Measurements from ENCODE around the gene PCDH1. TPM values are rescaled to one million over a fixed set of nuclear protein-coding genes. Genes with fewer than 3 reads are reported as not detected.

Gene PCDH1
- total and polyA plus RNA-seq, 2 of the 8 experiments (the other 6 are each of a cell fraction or from before 2014, with no cell fraction given) = 101 to 102 TPM

GRCh38 chr5:141816598-141817399 lies 61.4 kb downstream of the PCDH1 start:
- 16% methylated on average over 6 of the region's 11 CpGs; no CpG with 5 or more reads in 1 of the 2 experiments for WGBS, 2 experiments (ENCODE audit: extremely low coverage in 1 of 2, insufficient coverage in 1 of 2, insufficient read length in 1 of 2, insufficient replicate concordance in 2 of 2, low coverage in 1 of 2, low lambda C conversion rate in 2 of 2, missing lambda C conversion rate in 1 of 2)
- no peak overlapping the region for H3K23ac ChIP-seq (ENCODE audit: insufficient read length)
- peak overlapping the region; percentile 62 for H3K56ac ChIP-seq (replicated peaks; ENCODE audit: insufficient read length, low read depth, low read length)
- FAIRE-seq (peak; percentile 100), DNase-seq (ENCODE audit: low read depth in 1 of 2, low spot score in 2 of 2) (peak; percentile 74 to 95)
- peak overlapping the region; percentile 95 for H2BK12ac ChIP-seq (ENCODE audit: low read depth, low read length)
- H2BK120ac ChIP-seq (replicated peaks; ENCODE audit: low read depth, low read length) = peak overlapping the region; percentile 88
- no peaks in the 10 kb centered on the region for H3K79me1 ChIP-seq (ENCODE audit: low read depth, low read length)
- no peaks in the 10 kb centered on the region for H3K79me2 ChIP-seq (ENCODE audit: control insufficient read depth in 1 of 2, insufficient read depth in 2 of 2, low read length in 2 of 2)
- H4K8ac ChIP-seq (ENCODE audit: extremely low read depth, insufficient read depth, low read length) = peak overlapping the region; percentile 47; the same call in 1 of the 2 replicates
- H3K4me1 ChIP-seq (replicated peaks in 1 of 4; ENCODE audit: control insufficient read depth in 3 of 4, insufficient read depth in 4 of 4, low read length in 3 of 4) = peaks cover 35 to 49% (median 39%) of the 10 kb centered on the region in 4 experiments
- H4K20me1 ChIP-seq (replicated peaks in 1 of 2; ENCODE audit: control insufficient read depth in 1 of 2, insufficient read depth in 2 of 2, low read length in 2 of 2) = no peaks in the 10 kb centered on the region
- no peak overlapping the region for H2AFZ ChIP-seq (ENCODE audit: low read length)
- peak overlapping the region in 1 of 4 experiments; percentile 41; a peak in 2 of 8 replicates for H3K4me3 ChIP-seq (ENCODE audit: extremely low read depth in 1 of 4, insufficient read depth in 2 of 4, low read depth in 3 of 4, low read length in 4 of 4)
- H3K23me2 ChIP-seq (ENCODE audit: low read depth, low read length) = peaks cover 5% of the 10 kb centered on the region; the same call in 1 of the 2 replicates
- peak overlapping the region; percentile 54 to 61 for H3K4me2 ChIP-seq (ENCODE audit: insufficient read depth in 1 of 2, low read depth in 2 of 2, low read length in 2 of 2)
- H3K27ac ChIP-seq (ENCODE audit: low read depth, low read length) = peak overlapping the region; percentile 77; the same call in 1 of the 2 replicates
- H3K4ac ChIP-seq (replicated peaks; ENCODE audit: insufficient read length, low read depth, low read length) = peak overlapping the region; percentile 45
- H4K91ac ChIP-seq (replicated peaks; ENCODE audit: insufficient read length, low read length) = peak overlapping the region; percentile 92
- peak overlapping the region; percentile 77 for H4K5ac ChIP-seq (ENCODE audit: insufficient read length, low read depth, low read length)
- no peak overlapping the region for H3K14ac ChIP-seq (ENCODE audit: insufficient read length)
- H3K9ac ChIP-seq (replicated peaks in 1 of 4; ENCODE audit: extremely low read depth in 1 of 4, low read depth in 3 of 4, low read length in 3 of 4) = no peak overlapping the region; a peak in 1 of 7 replicates
- H2BK15ac ChIP-seq (ENCODE audit: low read length) = no peak overlapping the region
- peak overlapping the region; percentile 91 for H2BK20ac ChIP-seq (ENCODE audit: low read length)
- H2AK5ac ChIP-seq (ENCODE audit: low read depth, low read length) = peak overlapping the region; percentile 82; the same call in 1 of the 2 replicates
- no peaks in the 10 kb centered on the region for H3K9me3 ChIP-seq (ENCODE audit: insufficient read depth in 2 of 2, low read depth in 1 of 2, low read length in 1 of 2)
- peak overlapping the region; percentile 97 for H3K18ac ChIP-seq (ENCODE audit: extremely low read depth, low read length)
- ChIA-PET POLR2A (ENCODE audit: partially characterized antibody) (interaction anchor here (0.9 to 14.8 kb wide), 25 partner anchors 9 to 195 kb away, joined by 3 to 160 read pairs (median 4); partner anchors contain the start of gene PCDH1), CTCF (ENCODE audit: partially characterized antibody) (interaction anchor here (0.8 to 20.5 kb wide), 28 partner anchors 9 to 144 kb away, joined by 3 to 345 read pairs (median 12); partner anchors contain the start of gene PCDH1)
- no peaks in the 10 kb centered on the region for H3K36me3 ChIP-seq (ENCODE audit: control insufficient read depth in 2 of 4, insufficient read depth in 4 of 4, low read length in 3 of 4)
- peak overlapping the region; percentile 99; the same call in 1 of the 2 replicates for H2BK5ac ChIP-seq (ENCODE audit: low read depth, low read length)
- no peaks in the 10 kb centered on the region for H3K27me3 ChIP-seq (replicated peaks in 1 of 4; ENCODE audit: control insufficient read depth in 3 of 4, extremely low read depth in 1 of 4, insufficient read depth in 3 of 4, low read length in 3 of 4)
- peak; percentile 96 for TF ChIP-seq SP1 (IDR thresholded peaks at IDR 0.05; ENCODE audit: low read depth, low read length)
- TF ChIP-seq BACH1 (IDR thresholded peaks at IDR 0.05; ENCODE audit: low read length) = peak; percentile 26; the same call in 1 of the 2 replicates
- no peak for TF ChIP-seq CBX5 (IDR thresholded peaks at IDR 0.05; ENCODE audit: low read depth, low read length)

Data from H1 (cell line).